Fibroblast of the aortic adventitia (primary cell): ENCODE results near the gene TMEM81. TPM values are rescaled to one million over a fixed set of nuclear protein-coding genes. Genes with fewer than 3 reads are reported as not detected.

Experiments used
- DNase-seq: peaks from one replicate; pipeline ENCODE4 v3.0.0-alpha.2; 2010; ENCODE audit warnings: low read depth
- H3K4me3 ChIP-seq: 2 replicates; pipeline ENCODE4 v1.5.1; 2011; ENCODE audit warnings: low read depth, mild to moderate bottlenecking, control low read depth, low read length, moderate library complexity
- CTCF ChIP-seq: IDR thresholded peaks from 2 replicates; pipeline ENCODE4 v1.5.1; 2011; ENCODE audit warnings: mild to moderate bottlenecking, low read length, control low read depth, inconsistent platforms; ENCODE audit not compliant: insufficient read depth
- total RNA-seq: library from RNA; depleted of rRNA; stranded (reverse); fragments of >200 nt; gene quantifications from 2 replicates; pipeline ENCODE4 v1.2.3, GENCODE V29; 2012; ENCODE audit warnings: low replicate concordance

Gene TMEM81
- 1.5 and 2.0 TPM in 2 replicates for total RNA-seq

- no peak within 1 kb of the TSS for H3K4me3 ChIP-seq
- no peak for DNase-seq
- no peak for TF ChIP-seq CTCF
These were observed at the start of gene TMEM81 for GRCh38 chr1:205084360-205084759. Gene TMEM81, minus strand, starts transcription at chr1:205084460. Its CDS starts 140 bp downstream, at chr1:205084320.

GRCh38 chr1:205133287-205133686 is 49.0 kb upstream of the TMEM81 start:
- no peak for DNase-seq
- H3K4me3 ChIP-seq, result no peak overlapping the region
- no peak for TF ChIP-seq CTCF

DNA sequence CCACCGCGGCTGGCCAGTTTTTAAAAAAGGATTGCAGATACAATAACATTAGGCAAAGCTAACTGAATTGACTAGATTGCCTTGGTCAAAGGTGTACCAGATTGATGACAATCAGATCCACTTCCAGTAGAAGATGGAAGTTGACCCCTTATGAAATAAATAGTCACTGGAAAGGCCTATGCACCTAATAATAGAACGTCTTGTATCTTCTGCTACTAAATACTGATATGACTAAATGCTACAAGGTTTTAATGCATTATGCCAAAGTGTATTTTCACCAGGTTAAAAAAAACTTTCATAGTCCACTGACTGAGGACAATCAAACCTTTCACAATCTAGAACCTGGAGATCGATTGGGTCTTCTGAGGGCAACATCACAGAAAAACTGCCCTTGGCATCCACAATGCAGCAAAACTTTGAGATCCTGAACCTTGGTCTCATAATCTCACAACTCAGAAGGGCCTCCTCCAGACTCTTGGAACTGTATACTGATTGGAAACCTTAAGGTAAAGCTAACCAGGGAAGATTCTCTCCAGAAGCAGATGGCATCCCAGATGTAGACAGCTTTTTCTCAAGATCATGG is 45.3 kb upstream of the TMEM81 start:
- no peak for TF ChIP-seq CTCF
- no peak for DNase-seq
- H3K4me3 ChIP-seq, result no peak overlapping the region

DNA sequence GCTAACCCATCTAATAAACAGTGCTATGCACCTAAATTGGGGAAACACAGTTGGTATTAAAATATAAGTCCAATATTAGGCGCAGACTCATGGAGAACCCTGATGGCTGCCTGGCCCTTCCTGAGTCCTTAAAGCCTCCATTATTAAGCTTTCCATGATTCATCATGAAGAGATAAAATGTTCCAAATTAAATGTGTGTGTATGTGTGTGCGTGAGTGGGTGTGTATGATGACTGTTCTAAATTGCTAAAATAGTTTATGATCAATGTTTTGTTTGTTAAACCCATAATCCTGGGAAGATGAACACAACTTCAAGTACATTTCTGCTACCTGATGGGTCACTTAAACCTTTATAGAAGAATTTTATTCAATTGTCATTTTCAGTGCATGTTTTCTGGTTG is 43.8 kb upstream of the TMEM81 start:
- TF ChIP-seq CTCF, result no peak
- H3K4me3 ChIP-seq, result no peak overlapping the region
- DNase-seq, result no peak

DNA sequence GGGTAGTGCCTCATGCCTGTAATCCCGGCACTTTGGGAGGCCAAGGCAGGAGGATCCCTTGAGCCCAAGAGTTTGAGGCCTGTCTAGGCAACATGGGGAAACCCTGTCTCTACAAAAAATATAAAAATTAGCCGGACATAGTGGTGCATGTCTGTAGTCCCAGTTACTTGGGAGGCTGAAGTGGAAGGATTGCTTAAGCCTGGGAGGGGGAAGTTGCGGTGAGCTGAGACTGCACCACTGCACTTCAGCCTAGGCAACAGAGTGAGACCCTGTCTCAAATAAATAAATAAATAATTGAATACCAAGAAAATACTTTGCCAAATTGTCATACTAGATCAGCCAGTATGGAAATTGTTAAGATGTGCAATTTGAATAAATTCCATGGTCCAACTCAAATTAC is 43.4 kb upstream of the TMEM81 start:
- no peak overlapping the region for H3K4me3 ChIP-seq
- no peak for TF ChIP-seq CTCF
- DNase-seq, result no peak

DNA sequence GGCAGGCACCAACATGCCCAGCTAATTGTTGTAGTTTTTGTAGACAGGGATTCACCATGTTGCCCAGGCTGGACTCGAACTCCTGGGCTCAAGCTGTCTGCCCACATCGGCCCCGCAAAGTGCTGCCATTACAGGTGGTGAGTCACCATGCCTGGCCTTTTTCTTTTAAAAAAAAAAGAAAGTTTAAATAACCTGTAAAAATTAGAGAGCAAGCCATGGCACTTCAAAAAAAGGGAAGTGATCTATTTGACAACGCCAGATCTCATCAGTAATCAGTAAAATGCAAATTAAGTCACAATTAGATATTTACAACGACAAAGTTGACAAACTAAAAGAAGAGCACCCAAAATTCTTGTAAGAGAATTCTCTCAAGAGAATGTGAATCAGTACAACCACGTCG is 40.5 kb upstream of the TMEM81 start:
- TF ChIP-seq CTCF, result no peak

DNA sequence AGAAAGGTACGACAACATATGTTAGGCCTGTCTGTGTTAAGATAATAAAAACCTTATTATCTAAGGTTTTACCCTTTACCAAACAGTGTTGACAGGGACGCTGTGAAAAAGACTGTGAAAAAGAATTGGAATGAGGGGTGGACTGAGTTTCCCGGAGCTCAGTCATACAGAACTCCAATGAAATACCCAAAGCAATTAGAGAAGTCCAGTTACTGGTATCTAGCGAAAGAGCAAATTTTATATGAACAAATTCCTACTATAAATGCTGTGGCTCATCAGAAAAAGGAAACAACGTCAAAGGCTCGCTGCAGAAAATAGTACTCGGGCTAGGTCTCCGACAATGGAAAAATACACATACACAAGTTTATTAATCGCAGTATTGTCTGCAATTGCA is 38.2 kb upstream of the TMEM81 start:
- peak overlapping the region; percentile 98 for H3K4me3 ChIP-seq
- TF ChIP-seq CTCF, result no peak
- no peak for DNase-seq

More for the DNA sequence above, 40.5 kb upstream of the TMEM81 start:
- no peak overlapping the region for H3K4me3 ChIP-seq
- no peak for DNase-seq
